SHP77 treated with DMSO at 0.1 percent for 48 hours (cell line): ENCODE measurements around the gene RABGGTB.
"Not testable (repeated sequence)": the region's sequence is repeated elsewhere in the genome, so short reads cannot be mapped to it uniquely, and the experiment has no call there.

Experiments
- DNase-seq: peaks from one replicate; lab custom pipeline; 2025; lab: John Stamatoyannopoulos, UW

Gene RABGGTB

GRCh38 chr1:75796376-75797272 lies 10.6 kb downstream of the RABGGTB start, which contains the start of gene MSH4:
Gene MSH4, plus strand, starts transcription at chr1:75796882. Its CDS starts 104 bp downstream, at chr1:75796986.
- no peak for DNase-seq

GRCh38 chr1:75797273-75797588 lies 11.2 kb downstream of the RABGGTB start:
- DNase-seq, result no peak

- DNase-seq, result no peak
Measured at GRCh38 chr1:75797606-75798216, 11.7 kb downstream of the RABGGTB start.

GRCh38 chr1:75801480-75801879 lies 15.4 kb downstream of the RABGGTB start:
- DNase-seq, result not testable (repeated sequence)

GRCh38 chr1:75808921-75809320 lies 22.9 kb downstream of the RABGGTB start:
- no peak for DNase-seq

GRCh38 chr1:75810113-75810512 lies 24.1 kb downstream of the RABGGTB start:
- not testable (repeated sequence) for DNase-seq

GRCh38 chr1:75811211-75811981 lies 25.3 kb downstream of the RABGGTB start:
- no peak for DNase-seq

GRCh38 chr1:75812065-75812464 lies 26.0 kb downstream of the RABGGTB start:
- DNase-seq, result no peak

- not testable (repeated sequence) for DNase-seq
Measured at GRCh38 chr1:75823596-75823995, 37.5 kb downstream of the RABGGTB start.

GRCh38 chr1:75836528-75837100 lies 50.6 kb downstream of the RABGGTB start:
- no peak for DNase-seq

GRCh38 chr1:75838079-75838478 lies 52.0 kb downstream of the RABGGTB start:
- DNase-seq, result no peak

GRCh38 chr1:75841421-75841820 lies 55.4 kb downstream of the RABGGTB start:
- DNase-seq, result no peak
